ENCODE results near the gene PGBD1.

- TF ChIP-seq POLR2A (IDR thresholded peaks at IDR 0.05), result no peak
- TF ChIP-seq CTCF (IDR thresholded peaks at IDR 0.05), result no peak
- TF ChIP-seq EP300 (IDR thresholded peaks at IDR 0.05), result no peak
These were observed 68.0 kb downstream of the PGBD1 start for GRCh38 chr6:28349344-28349891.

All from upper lobe of left lung (tissue), 4 donors.